D341Med (cell line): ENCODE results near the gene TP53BP1.
A peak's percentile ranks its signal among the peaks of the same experiment; 100 is the strongest.
"Not testable (repeated sequence)": the region's sequence is repeated elsewhere in the genome, so short reads cannot be mapped to it uniquely, and the experiment has no call there.

Source experiments
- DNase-seq: peaks from one replicate; pipeline ENCODE4 v3.0.0; 2012; ENCODE audit warnings: low spot score

Gene TP53BP1

GRCh38 chr15:43420435-43420834, 72.5 kb downstream of the TP53BP1 start:
- DNase-seq = no peak

- no peak for DNase-seq
Measured at GRCh38 chr15:43414196-43414595, 78.8 kb downstream of the TP53BP1 start.

- no peak for DNase-seq
Measured at GRCh38 chr15:43412096-43412495, 80.9 kb downstream of the TP53BP1 start.

DNA sequence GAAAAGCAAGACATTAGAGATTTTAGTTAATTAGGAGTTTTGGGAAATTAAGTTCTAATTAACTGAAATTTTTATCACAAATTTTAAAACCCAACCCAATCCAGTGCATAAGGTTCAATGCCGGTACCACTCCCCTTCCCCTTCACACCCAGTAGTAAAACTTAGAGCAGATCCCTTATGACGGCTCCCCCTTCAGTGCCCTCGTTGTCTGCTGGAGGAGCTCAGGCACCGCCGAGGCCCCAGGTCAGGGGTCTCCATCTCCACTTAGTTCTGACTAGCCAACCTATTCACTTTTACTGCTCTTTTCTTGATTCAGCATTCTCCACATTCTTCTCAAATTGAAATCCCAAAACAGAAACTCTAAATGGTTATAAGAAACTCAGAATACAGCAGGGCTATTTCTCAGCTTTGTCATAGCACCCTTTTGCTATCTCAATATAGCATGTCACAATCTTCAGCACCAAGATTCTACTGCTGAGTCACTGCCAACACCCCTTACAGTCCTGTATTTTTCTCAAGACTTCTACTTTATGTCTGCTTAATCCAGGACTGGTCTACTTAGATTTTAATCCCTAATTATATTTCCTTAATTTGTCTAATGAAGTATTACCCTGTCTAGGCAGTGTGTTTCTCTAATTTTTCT, 82.3 kb downstream of the TP53BP1 start:
- DNase-seq = no peak

- no peak for DNase-seq
Measured at GRCh38 chr15:43408789-43409188, 84.2 kb downstream of the TP53BP1 start.

GRCh38 chr15:43406808-43407207, 86.1 kb downstream of the TP53BP1 start:
- DNase-seq = no peak

DNA sequence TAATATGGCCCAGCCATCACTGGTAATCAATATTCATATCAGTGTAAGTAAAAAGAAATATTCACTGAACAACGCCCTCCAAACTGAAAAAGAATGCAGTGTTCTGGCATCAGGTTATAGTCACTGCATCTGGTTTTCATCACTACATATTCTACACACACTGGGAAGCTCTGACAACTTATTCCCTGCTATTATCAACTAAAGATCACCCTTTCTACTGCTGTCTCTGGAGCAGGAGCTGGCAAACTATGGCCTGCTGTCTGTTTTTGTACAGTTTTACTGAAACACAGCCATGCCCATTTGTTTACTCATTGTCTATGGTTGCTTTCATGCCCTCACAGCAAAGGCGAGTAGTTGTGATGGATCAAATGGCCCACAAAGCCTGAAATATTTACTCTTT, 86.8 kb downstream of the TP53BP1 start:
- DNase-seq = no peak

DNA sequence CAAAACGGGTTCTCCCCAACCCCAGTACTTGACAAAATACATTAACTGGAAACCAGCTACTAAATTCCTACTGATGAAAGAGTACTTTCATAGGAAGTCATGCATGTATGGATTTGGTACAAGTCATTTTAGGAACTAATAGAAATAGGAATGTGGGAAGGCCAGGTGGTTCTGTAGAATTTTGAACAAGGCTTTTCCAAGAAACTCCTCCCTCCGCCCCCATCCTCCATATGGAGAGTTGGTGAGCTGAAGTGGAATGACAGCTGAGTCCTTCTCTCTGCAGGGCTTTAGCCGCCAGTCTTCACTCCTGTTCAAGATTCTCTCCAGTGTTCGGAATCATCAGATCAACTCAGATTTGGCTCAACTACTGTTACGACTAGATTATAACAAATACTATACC, 88.8 kb downstream of the TP53BP1 start:
- no peak for DNase-seq

DNA sequence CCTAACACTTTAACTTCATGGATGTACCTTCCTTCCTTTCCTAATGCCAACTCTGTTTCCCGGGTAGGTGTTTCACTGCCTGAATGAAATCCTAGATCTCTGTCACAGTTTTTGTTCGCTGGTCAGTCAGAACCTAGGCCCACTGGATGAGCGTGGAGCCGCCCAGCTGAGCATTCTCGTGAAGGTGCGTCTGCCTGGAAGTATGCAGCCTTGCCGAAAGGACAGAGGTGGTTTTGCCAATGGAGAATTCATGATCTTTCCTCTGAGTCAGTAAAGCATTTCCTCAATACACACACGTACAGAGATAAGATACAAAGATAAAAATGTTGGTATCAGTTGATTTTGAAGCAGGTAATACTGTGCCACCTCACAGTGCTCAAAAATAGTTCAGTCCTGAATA, 89.3 kb downstream of the TP53BP1 start:
- no peak for DNase-seq

GRCh38 chr15:43402255-43402654, 90.7 kb downstream of the TP53BP1 start:
- no peak for DNase-seq

DNA sequence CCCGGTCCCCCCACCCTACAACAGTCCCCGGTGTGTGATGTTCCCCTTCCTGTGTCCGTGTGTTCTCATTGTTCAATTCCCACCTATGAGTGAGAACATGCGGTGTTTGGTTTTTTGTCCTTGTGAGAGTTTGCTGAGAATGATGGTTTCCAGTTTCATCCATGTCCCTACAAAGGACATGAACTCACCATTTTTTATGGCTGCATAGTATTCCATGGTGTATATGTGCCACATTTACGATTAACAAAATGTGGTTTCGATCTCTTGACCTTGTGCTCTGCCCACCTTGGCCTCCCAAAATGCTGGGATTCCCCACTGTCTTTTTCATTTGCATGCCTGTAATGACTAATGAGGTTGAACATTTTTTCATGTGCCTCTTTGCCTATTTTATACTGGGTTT, 99.4 kb downstream of the TP53BP1 start:
- DNase-seq = not testable (repeated sequence)

DNA sequence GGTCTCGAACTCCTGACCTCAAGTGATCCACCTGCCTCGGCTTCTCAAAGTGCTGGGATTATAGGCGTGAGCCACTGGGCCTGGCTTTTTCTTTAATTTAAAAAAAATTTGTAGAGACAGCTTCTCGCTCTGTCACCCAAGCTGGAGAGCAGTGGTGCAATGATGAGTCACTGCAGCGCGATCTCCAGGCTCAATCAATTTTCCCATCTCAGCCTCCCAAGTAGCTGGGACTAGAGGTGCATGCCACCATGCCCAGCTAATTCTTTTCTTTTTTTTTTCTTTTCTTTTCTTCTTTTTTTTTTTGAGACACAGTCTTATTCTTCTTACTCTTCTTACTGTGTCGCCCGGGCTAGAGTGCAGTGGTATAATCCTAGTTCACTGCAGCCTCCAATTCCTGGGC, 102.2 kb downstream of the TP53BP1 start:
- no peak for DNase-seq

- DNase-seq = no peak
Measured at GRCh38 chr15:43383070-43383469, 109.9 kb downstream of the TP53BP1 start.

GRCh38 chr15:43382310-43382709, 110.6 kb downstream of the TP53BP1 start:
- DNase-seq = no peak

DNA sequence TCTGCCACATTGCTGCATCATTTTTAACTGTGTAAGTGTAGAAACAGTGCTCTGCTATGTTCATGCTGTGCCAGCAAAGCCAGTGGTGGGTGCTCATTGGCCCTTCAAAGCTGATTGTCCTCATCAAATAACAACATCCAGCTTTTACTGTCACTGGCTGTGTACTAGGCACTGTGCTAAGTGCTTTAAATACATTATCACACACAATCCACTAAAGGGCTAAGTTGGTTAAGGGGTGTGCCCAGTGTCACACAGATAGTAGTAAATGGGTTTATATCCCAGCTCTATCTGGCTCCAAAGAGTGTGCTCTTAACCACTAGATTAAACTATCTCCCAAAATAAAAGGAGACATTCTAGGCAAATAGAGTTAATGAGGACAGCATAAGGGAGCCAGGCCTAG, 114.4 kb downstream of the TP53BP1 start:
- DNase-seq = no peak

- DNase-seq = peak; percentile 64
Measured at GRCh38 chr15:43376017-43376705, 116.8 kb downstream of the TP53BP1 start.

GRCh38 chr15:43370975-43371974, 121.7 kb downstream of the TP53BP1 start, which contains the start of the genes TUBGCP4 and ZSCAN29:
Gene TUBGCP4, plus strand, starts transcription at chr15:43371101. Its CDS starts 254 bp downstream, at chr15:43371355.
Gene ZSCAN29, minus strand, starts transcription at chr15:43371043. Its CDS starts 1,130 bp downstream, at chr15:43369913.
- DNase-seq = peak; percentile 99

DNA sequence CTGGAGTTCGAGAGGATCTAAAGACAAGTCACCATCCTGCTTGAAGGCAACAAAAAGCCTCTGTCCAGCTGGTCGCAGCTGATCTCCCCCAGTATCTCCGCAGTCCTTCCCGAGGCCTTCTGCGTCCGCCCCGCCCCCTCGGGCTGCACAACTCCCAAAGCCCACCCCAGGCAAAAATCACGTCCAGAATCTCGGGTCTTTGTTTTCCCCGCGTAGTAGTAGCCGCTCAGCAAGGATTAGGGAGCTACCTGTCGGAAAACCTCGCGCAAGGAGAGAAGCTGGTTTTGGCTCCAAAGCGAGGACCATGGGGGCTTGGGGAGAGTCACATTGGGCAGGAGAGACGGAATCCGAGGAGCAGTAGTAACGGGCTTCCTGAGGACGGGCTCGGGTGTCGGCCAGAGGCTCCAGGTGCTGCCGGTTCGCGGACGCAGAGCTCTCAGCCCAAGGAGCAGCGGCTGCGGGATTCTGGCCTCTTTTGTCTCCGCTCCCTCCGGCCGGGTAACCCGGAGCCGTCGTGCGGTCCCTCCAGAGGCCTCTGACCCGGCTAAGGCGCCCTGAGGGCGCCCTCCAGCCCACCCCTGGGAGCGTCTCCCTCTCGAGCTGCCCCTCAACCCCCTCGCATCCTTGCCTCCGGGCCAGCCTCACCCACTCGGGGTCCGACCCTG, 122.5 kb downstream of the TP53BP1 start:
- DNase-seq = no peak

DNA sequence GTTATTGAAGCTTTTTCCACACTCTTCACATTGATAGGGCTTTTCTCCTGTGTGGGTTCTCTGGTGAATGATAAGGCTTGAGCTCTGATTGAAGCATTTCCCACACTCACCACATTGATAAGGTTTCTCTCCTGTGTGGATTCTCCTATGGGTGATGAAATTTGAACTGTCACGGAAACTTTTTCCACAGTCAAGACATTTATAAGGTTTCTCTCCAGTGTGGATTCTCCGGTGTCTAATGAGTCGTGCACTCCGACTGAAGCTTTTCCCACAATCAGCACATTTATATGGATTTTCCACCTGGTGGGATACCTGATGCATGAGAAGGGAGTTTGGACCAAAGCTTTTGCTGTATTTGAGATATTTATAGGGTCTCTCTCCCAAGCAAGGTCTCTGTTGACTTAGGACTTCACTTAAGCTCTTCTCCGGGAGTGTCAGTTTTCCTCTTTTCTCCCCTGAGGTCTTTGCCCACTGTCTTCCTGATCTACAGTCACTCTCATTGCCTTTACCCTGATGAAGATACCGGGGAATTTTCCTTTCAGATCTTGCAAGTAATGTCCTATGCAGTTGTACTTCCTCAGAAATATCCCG, 131.5 kb downstream of the TP53BP1 start:
- no peak for DNase-seq

DNA sequence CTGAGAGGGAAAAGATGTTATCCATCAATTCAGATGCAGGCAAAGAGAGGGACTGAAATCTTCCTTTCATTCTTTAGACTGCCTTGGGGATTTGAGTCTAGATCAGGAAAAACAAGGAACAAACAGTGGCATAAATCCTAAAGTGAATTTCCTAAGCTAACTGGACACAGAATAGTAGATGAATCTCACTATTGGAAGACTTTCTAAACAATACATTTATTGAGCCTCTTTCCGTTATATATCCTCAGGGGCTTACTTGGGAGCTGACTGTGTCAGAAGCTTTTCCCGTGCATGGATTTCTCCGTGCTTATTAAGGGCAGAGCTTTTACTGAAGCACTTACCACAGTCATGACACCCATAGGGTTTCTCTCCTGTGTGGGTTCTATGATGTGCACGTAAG, 132.1 kb downstream of the TP53BP1 start:
- DNase-seq = no peak
